Calu3 (cell line): Measurements from ENCODE around the gene LRRFIP2. TPM values are rescaled to one million over a fixed set of nuclear protein-coding genes. Genes with fewer than 3 reads are reported as not detected.

Experiments
- BruUV-seq: library from RNA; stranded (reverse); fragments of 400-500 nt; replicated peaks from 2 replicates; lab custom pipeline; 2021; lab: Mats Ljungman, UMichigan
- CTCF ChIA-PET: fragments of 300-600 bp; sonication (Branson Sonifier 250); formaldehyde crosslinking; loops from one replicate; lab custom pipeline; 2022; ENCODE audit warnings: antibody characterized with exemption; lab: Charles Lee
- DNase-seq: peaks from one replicate; pipeline ENCODE4 v3.0.0; 2022
- H3K27ac Mint-ChIP-seq: one replicate; pipeline ENCODE4 v1.8.0; 2022; ENCODE audit warnings: mixed read lengths; ENCODE audit not compliant: unreplicated experiment
- H3K27me3 Mint-ChIP-seq: one replicate; pipeline ENCODE4 v1.8.0; 2022; ENCODE audit warnings: mixed read lengths; ENCODE audit not compliant: unreplicated experiment
- H3K36me3 Mint-ChIP-seq: one replicate; pipeline ENCODE4 v1.8.0; 2022; ENCODE audit warnings: mild to moderate bottlenecking, moderate library complexity, mixed read lengths; ENCODE audit not compliant: insufficient read depth, unreplicated experiment
- H3K4me1 Mint-ChIP-seq: one replicate; pipeline ENCODE4 v1.8.0; 2022; ENCODE audit warnings: mild to moderate bottlenecking, low read depth, mixed read lengths; ENCODE audit not compliant: unreplicated experiment
- H3K4me3 Mint-ChIP-seq: one replicate; pipeline ENCODE4 v1.8.0; 2022; ENCODE audit warnings: mild to moderate bottlenecking, low read depth, moderate library complexity, mixed read lengths; ENCODE audit not compliant: unreplicated experiment
- H3K9me3 Mint-ChIP-seq: one replicate; pipeline ENCODE4 v1.8.0; 2022; ENCODE audit warnings: low read depth, mixed read lengths; ENCODE audit not compliant: unreplicated experiment
- intact Hi-C: fragments of 100-400 bp; cut with micrococcal nuclease; formaldehyde crosslinking; loops from one replicate; pipeline ENCODE4 v1.10.0; 2022; ENCODE audit not compliant: unreplicated experiment
- total RNA-seq: library from RNA; stranded (reverse); gene quantifications from 2 replicates; pipeline ENCODE4 v1.2.3, GENCODE V29; 2022
- TF ChIP-seq, protein P1 (sequence below): fragments of 200-600 bp; IDR thresholded peaks from one replicate; pipeline ENCODE4 v1.8.0; 2022; ENCODE audit warnings: antibody characterized with exemption; ENCODE audit not compliant: unreplicated experiment

Gene LRRFIP2
- total RNA-seq, 1 experiment from 2014 or later: 38.8 TPM

GRCh38 chr3:37097776-37098175 lies 76.6 kb downstream of the LRRFIP2 start:
- Mint-ChIP-seq H3K9me3 (no peaks in the 10 kb centered on the region), H3K36me3 (no peaks in the 10 kb centered on the region), H3K27me3 (no peaks in the 10 kb centered on the region), H3K4me3 (no peak overlapping the region), H3K4me1 (peaks cover 4% of the 10 kb centered on the region), H3K27ac (no peak overlapping the region)
- TF ChIP-seq, protein P1, sequence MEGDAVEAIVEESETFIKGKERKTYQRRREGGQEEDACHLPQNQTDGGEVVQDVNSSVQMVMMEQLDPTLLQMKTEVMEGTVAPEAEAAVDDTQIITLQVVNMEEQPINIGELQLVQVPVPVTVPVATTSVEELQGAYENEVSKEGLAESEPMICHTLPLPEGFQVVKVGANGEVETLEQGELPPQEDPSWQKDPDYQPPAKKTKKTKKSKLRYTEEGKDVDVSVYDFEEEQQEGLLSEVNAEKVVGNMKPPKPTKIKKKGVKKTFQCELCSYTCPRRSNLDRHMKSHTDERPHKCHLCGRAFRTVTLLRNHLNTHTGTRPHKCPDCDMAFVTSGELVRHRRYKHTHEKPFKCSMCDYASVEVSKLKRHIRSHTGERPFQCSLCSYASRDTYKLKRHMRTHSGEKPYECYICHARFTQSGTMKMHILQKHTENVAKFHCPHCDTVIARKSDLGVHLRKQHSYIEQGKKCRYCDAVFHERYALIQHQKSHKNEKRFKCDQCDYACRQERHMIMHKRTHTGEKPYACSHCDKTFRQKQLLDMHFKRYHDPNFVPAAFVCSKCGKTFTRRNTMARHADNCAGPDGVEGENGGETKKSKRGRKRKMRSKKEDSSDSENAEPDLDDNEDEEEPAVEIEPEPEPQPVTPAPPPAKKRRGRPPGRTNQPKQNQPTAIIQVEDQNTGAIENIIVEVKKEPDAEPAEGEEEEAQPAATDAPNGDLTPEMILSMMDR: no peak
- no peak for DNase-seq
- CTCF ChIA-PET: no interaction called here
- BruUV-seq: no TSS peak
- intact Hi-C loops: no loop called here

GRCh38 chr3:37096975-37097374 lies 77.4 kb downstream of the LRRFIP2 start:
- intact Hi-C loops: no loop called here
- TF ChIP-seq, protein P1: no peak
- CTCF ChIA-PET: no interaction called here
- no TSS peak for BruUV-seq
- no peaks in the 10 kb centered on the region for H3K36me3 Mint-ChIP-seq
- H3K9me3 Mint-ChIP-seq: no peaks in the 10 kb centered on the region
- H3K27ac Mint-ChIP-seq: no peak overlapping the region
- no peak for DNase-seq
- no peaks in the 10 kb centered on the region for H3K4me1 Mint-ChIP-seq
- H3K27me3 Mint-ChIP-seq: no peaks in the 10 kb centered on the region
- H3K4me3 Mint-ChIP-seq: no peak overlapping the region

DNA sequence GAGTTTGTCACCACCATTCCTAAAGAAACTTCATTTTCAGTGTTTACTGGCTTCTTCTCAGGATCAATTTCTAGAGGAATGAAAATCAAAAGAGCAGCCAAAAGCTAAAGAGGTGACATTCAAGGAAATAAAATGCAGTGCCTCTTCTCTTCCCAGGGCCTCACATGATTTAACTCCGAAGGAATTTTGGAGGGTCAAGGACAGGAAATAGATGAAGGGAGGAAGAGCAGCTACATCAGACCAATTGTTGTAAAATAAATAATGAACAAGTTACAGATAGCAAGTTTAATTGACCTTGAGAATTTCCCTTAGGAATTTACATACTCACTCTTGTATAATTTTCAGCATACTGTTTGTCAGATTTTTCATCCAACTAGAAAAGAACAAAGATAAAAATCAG lies 78.1 kb downstream of the LRRFIP2 start:
- Mint-ChIP-seq H3K4me1 (no peaks in the 10 kb centered on the region), H3K27ac (no peak overlapping the region), H3K27me3 (no peaks in the 10 kb centered on the region), H3K4me3 (no peak overlapping the region), H3K36me3 (no peaks in the 10 kb centered on the region), H3K9me3 (no peaks in the 10 kb centered on the region)
- TF ChIP-seq, protein P1: no peak
- DNase-seq: no peak
- no TSS peak for BruUV-seq
- CTCF ChIA-PET: no interaction called here
- intact Hi-C loops: no loop called here

- Mint-ChIP-seq H3K9me3 (no peaks in the 10 kb centered on the region), H3K36me3 (no peaks in the 10 kb centered on the region), H3K27ac (no peak overlapping the region), H3K27me3 (no peaks in the 10 kb centered on the region), H3K4me1 (no peaks in the 10 kb centered on the region), H3K4me3 (no peak overlapping the region)
- CTCF ChIA-PET: no interaction called here
- intact Hi-C loops: no loop called here
- DNase-seq: no peak
- TF ChIP-seq, protein P1: no peak
- no TSS peak for BruUV-seq
These were observed 79.7 kb downstream of the LRRFIP2 start for GRCh38 chr3:37094636-37095035.
